Mesangial cell (primary cell): ENCODE measurements around the gene HRH4. TPM values are rescaled to one million over a fixed set of nuclear protein-coding genes. Genes with fewer than 3 reads are reported as not detected.

ENCODE experiments used
- total RNA-seq: library from RNA; depleted of rRNA; stranded (reverse); fragments of >200 nt; gene quantifications from 2 replicates; pipeline ENCODE4 v1.2.3, GENCODE V29; 2015

The HRH4 gene
- not detected in 2 replicates for total RNA-seq

DNA sequence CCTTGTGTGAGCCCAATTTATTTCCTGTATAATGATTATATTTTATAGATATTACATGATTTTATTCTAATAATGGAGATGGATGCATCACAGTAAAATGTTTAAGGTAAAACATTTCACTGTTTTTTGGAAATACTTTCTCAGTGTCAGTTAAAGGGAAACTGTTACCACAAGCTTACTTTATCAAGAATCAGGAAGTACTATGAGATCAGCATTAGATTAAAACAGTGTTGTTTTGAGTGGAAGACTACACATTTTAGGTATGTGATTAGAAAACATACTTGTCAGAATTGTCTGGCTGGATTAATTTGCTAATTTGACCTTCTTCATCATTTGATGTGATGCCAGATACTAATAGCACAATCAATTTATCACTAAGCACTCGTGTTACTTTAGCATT is at the start of gene HRH4:
TSS of gene HRH4 (plus strand) at position 250 of the 400 bp plus-strand sequence. CDS start at position 342, 92 bp downstream.

GRCh38 chr18:24426398-24427294 is 33.8 kb upstream of the HRH4 start, which contains the start of gene IMPACT:
Gene IMPACT (plus strand): TSS chr18:24426670. CDS start chr18:24426757, 87 bp downstream.

Other genes starting within 250 kb of the HRH4 start
- 13.9 and 19.6 TPM in 2 replicates for gene OSBPL1A, start 62.8 kb upstream of the HRH4 start, total RNA-seq
- gene IMPACT, start 34.0 kb upstream of the HRH4 start, total RNA-seq: 12.5 and 19.5 TPM in 2 replicates